H1 (cell line): ENCODE data around the gene GK2.

Experiments used
- EGR1 ChIP-seq: IDR thresholded peaks from 2 replicates; pipeline ENCODE4 v1.6.1; 2011; ENCODE audit warnings: low read depth, low read length, borderline replicate concordance
- KDM1A ChIP-seq: fragments of 200-600, 300-600 bp; sonication (generic); IDR thresholded peaks from 2 replicates; pipeline ENCODE4 v1.7.1; 2016; ENCODE audit warnings: mild to moderate bottlenecking, low read length, borderline replicate concordance
- POLR2A ChIP-seq, 2 experiments: IDR thresholded peaks; 1 replicate in 1 of 2; 2 replicates in 1 of 2; pipeline ENCODE4 v1.6.1; 2011; ENCODE audit warnings: low read depth in 2 of 2, low read length in 2 of 2, mild to moderate bottlenecking in 2 of 2; ENCODE audit errors: control extremely low read depth in 1 of 2
- SP1 ChIP-seq: IDR thresholded peaks from 2 replicates; pipeline ENCODE4 v1.6.1; 2011; ENCODE audit warnings: low read depth, low read length
- TCF12 ChIP-seq: IDR thresholded peaks from 2 replicates; pipeline ENCODE4 v1.6.1; 2011; ENCODE audit warnings: low read depth, mild to moderate bottlenecking, low read length
- YY1 ChIP-seq: IDR thresholded peaks from 2 replicates; pipeline ENCODE4 v1.6.1; 2011; ENCODE audit warnings: low read depth, mild to moderate bottlenecking, low read length
- TF ChIP-seq, protein P1 (sequence below), 3 experiments: IDR thresholded peaks; 1 replicate in 2 of 3; 2 replicates in 1 of 3; pipeline versions ENCODE4 v1.5.1 to v1.6.1; 2011; ENCODE audit warnings: low read length in 3 of 3, mild to moderate bottlenecking in 3 of 3, inconsistent platforms in 2 of 3, low read depth in 1 of 3, moderate library complexity in 1 of 3; ENCODE audit not compliant: insufficient read depth in 1 of 3; ENCODE audit errors: control extremely low read depth in 1 of 3
- TF ChIP-seq, protein P2 (sequence below): IDR thresholded peaks from 2 replicates; pipeline ENCODE4 v1.6.1; 2012; ENCODE audit warnings: inconsistent platforms
- TF ChIP-seq, protein P3 (sequence below): IDR thresholded peaks from 2 replicates; pipeline ENCODE4 v1.6.1; 2012; ENCODE audit warnings: inconsistent platforms

DNA sequence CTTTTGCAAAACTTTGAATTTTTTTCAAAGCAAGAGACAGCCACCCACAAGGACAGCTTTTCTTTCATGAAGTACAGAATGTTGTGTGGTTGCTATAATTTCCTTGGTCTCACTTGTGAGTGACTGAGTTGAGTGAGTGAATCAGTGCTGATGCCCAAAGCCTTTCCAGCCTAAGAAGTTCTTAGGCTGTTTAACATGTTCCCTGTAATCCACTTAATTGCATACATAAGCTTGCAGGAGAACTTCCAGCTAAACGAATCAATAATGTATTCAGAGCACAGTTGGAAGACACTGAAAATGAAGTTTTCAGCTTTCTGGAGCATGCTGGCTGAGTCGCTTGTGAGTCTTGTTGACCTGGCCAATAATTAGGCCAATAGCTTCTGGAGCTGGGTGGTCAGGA is 42.0 kb upstream of the GK2 start:
- TF ChIP-seq, protein P1, sequence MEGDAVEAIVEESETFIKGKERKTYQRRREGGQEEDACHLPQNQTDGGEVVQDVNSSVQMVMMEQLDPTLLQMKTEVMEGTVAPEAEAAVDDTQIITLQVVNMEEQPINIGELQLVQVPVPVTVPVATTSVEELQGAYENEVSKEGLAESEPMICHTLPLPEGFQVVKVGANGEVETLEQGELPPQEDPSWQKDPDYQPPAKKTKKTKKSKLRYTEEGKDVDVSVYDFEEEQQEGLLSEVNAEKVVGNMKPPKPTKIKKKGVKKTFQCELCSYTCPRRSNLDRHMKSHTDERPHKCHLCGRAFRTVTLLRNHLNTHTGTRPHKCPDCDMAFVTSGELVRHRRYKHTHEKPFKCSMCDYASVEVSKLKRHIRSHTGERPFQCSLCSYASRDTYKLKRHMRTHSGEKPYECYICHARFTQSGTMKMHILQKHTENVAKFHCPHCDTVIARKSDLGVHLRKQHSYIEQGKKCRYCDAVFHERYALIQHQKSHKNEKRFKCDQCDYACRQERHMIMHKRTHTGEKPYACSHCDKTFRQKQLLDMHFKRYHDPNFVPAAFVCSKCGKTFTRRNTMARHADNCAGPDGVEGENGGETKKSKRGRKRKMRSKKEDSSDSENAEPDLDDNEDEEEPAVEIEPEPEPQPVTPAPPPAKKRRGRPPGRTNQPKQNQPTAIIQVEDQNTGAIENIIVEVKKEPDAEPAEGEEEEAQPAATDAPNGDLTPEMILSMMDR (IDR thresholded peaks at IDR 0.05; ENCODE audit: control extremely low read depth in 1 of 3, insufficient read depth in 1 of 3, low read depth in 1 of 3, low read length in 3 of 3), result no peak
- TF ChIP-seq YY1, result no peak
- TF ChIP-seq, protein P2, sequence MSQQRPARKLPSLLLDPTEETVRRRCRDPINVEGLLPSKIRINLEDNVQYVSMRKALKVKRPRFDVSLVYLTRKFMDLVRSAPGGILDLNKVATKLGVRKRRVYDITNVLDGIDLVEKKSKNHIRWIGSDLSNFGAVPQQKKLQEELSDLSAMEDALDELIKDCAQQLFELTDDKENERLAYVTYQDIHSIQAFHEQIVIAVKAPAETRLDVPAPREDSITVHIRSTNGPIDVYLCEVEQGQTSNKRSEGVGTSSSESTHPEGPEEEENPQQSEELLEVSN, result no peak
- TF ChIP-seq EGR1, result no peak
- TF ChIP-seq TCF12, result no peak
- TF ChIP-seq, protein P3, sequence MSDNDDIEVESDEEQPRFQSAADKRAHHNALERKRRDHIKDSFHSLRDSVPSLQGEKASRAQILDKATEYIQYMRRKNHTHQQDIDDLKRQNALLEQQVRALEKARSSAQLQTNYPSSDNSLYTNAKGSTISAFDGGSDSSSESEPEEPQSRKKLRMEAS, result no peak
- no peak for TF ChIP-seq KDM1A
- TF ChIP-seq SP1, result no peak
- TF ChIP-seq POLR2A (IDR thresholded peaks at IDR 0.05; ENCODE audit: control extremely low read depth in 1 of 2, low read depth in 2 of 2, low read length in 2 of 2), result no peak
